H1 (cell line): Measurements from ENCODE around the gene APH1B. TPM values are rescaled to one million over a fixed set of nuclear protein-coding genes. Genes with fewer than 3 reads are reported as not detected.

ENCODE experiments used
- CHD7 ChIP-seq: fragments of 300-600 bp; sonication (generic); IDR thresholded peaks from 2 replicates; pipeline ENCODE4 v1.7.1; 2012; ENCODE audit warnings: low read length, moderate library complexity, mild to moderate bottlenecking, inconsistent platforms; ENCODE audit not compliant: insufficient replicate concordance
- POLR2AphosphoS5 ChIP-seq: IDR thresholded peaks from 2 replicates; pipeline ENCODE4 v1.6.1; 2011; ENCODE audit warnings: low read depth, low read length
- TEAD4 ChIP-seq: IDR thresholded peaks from 2 replicates; pipeline ENCODE4 v1.6.1; 2012; ENCODE audit warnings: low read depth, low read length, inconsistent platforms, mixed read lengths
- polyA plus RNA-seq, 7 experiments: library from polyadenylated mRNA; depleted of rRNA in 3 of 7; stranded (reverse) in 5 of 7; unstranded in 2 of 7; fragments of >200 nt in 5 of 7; fragments of 200-250 nt in 2 of 7; gene quantifications; 1 replicate in 5 of 7; 2 replicates in 1 of 7; 4 replicates in 1 of 7; pipeline versions ENCODE4 v1.2.1 to v1.2.3, GENCODE V29; 2011 to 2013; ENCODE audit warnings: missing spikeins in 2 of 7, mixed read lengths in 2 of 7
- total RNA-seq: library from RNA; stranded (reverse); fragmentation: NEBNext Ultra II Directional; extraction: Animal tissue kit (Norgen Biotek cat#: 25700); gene quantifications from 2 replicates; pipeline ENCODE4 v1.2.1, GENCODE V29; 2021

Gene APH1B
- total and polyA plus RNA-seq, 2 of the 8 experiments (the other 6 are each of a cell fraction or from before 2014, with no cell fraction given), result 11.5 to 22.9 TPM

DNA sequence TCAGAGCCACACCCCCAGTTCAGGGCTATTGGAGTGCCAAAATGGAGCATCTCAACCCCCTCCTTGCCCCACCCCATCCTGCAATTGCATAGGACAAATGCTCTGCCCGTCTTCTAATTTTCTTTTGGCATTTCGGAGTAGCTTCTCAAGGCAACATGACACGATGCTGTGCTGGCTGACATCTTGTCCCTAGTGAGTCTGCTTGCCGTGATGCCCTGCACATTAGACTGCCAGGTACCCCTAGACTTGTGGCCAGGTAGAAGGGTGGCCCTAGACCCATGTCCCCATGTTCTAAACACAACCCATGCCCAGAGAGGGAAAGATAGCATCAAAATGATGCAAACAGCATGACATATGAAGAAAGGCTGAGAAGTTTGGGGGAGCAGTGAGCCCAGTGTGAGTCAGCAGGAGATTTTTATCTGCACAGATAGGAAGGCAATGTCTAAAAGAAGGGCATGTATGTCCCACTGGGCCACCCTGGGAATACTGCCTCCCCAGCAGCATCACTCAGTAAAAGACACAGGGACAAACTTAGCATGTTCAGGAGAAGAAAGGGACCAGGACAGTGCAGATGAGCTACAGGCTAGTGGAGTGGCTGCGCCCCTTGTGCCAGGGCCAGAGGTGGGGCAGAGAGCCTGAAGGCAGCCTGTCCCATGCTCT is 67.5 kb downstream of the APH1B start (continued):
- TF ChIP-seq CHD7 (no peak), TEAD4 (no peak), POLR2AphosphoS5 (no peak)
- TF ChIP-seq, all 59 proteins: peak for 0
